ENCODE data around the gene CIAO2A.

GRCh38 chr15:64070106-64070505 is 23.5 kb downstream of the CIAO2A start:
- TF ChIP-seq MAX (IDR thresholded peaks at IDR 0.05; ENCODE audit: low read depth, low read length) (no peak), CTCF (IDR thresholded peaks at IDR 0.05; ENCODE audit: low read depth, low read length) (no peak), POLR2A (IDR thresholded peaks at IDR 0.05; ENCODE audit: extremely low read depth, insufficient read length) (no peak), MYC (IDR thresholded peaks at IDR 0.05; ENCODE audit: low read depth, low read length) (no peak)
